HG03097 (cell line): ENCODE measurements around the gene KLRD1.
"Not testable (repeated sequence)": the region's sequence is repeated elsewhere in the genome, so short reads cannot be mapped to it uniquely, and the experiment has no call there.

Experiments used
- ATAC-seq: cut with Tn5 transposase; IDR thresholded peaks from one replicate; pipeline ENCODE4 v1.9.1; 2021; ENCODE audit not compliant: unreplicated experiment, low FRiP score

Gene KLRD1

DNA sequence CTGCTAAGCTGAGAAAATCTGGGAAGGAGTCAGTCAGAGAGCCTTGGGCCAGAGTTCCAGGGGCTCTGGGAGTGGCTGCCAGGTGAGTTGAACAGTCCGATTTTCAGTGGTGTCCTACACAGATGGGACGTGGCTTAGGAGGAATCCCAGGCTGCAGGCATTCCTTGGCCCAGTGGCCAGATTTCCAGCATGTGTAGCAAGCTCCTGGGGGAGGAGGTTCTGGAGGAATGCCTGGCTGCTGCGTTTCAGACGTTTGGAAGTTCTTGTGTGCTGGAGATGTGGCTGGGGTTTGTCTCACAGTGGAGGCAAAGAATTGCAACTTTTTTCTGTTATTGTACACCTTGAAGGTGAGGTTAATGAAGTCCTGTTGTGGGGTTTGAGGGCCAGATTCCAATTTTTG is 28.5 kb downstream of the KLRD1 start:
- ATAC-seq: not testable (repeated sequence)

DNA sequence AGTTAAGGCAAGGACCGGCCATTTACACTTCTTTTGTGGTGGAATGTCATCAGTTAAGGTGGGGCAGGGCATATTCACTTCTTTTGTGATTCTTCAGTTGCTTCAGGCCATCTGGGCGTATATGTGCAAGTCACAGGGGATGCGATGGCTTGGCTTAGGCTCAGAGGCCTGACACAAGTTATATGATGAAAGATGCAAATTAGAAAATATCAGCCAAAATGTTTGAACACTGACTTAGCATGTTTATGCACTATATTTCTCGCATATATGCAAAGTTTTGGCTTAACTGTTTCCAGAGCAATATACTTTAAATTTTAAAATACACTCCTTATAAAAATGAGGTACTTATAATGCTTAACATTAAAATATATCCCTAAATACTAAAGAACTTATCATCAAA is 30.8 kb downstream of the KLRD1 start:
- not testable (repeated sequence) for ATAC-seq

DNA sequence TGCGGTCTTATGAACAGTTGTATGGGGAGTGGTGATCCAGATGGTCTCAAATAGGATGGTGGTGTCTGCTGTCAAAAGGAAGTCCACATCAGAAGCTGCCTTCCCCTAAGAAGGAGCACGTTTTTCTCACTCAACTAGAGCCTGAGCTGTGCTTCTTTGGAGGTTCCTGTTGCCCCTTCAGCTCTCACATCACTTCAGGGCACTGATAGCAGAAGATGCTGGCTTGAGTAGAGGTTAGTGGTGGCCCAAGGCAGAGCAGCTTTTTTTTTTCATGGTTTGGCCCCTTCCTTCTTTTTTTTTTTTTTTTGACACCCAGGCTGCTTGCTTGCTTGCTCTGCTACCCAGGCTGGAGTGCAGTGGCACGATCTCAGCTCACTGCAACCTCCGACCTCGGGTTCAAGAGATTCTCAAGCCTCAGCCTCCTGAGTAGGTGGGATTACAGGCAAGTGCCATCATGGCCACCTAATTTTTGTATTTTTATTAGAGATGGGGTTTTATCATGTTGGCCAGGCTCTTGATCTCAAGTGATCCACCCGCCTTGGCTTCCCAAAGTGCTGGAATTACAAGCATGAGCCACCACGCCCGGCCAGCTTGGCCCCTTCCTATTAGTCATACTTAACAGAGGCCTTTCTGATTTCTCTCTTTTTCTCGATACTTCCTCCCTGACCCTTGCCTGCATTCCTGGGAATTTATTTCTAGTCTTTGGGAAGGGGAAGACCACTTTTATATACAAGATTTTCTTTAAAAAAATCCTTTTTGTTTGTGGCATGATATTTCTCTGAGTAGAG is 31.6 kb downstream of the KLRD1 start:
- no peak for ATAC-seq

DNA sequence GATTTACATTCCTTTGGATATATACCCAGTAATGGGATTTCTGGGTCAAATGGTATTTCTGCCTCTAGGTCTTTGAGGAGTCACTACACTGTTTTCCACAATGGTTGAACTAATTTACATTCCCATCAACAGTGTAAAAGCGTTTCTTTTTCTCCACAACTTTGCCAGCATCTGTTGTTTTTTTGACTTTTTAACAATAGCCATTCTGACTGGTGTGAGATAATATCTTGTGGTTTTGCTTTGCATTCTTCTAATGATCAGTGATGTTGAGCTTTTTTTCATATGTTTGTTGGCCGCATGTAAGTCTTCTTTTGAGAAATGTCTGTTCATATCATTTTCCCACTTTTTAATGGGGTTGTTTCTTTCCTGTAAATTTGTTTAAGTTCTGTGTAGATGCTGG is 33.3 kb downstream of the KLRD1 start:
- not testable (repeated sequence) for ATAC-seq

DNA sequence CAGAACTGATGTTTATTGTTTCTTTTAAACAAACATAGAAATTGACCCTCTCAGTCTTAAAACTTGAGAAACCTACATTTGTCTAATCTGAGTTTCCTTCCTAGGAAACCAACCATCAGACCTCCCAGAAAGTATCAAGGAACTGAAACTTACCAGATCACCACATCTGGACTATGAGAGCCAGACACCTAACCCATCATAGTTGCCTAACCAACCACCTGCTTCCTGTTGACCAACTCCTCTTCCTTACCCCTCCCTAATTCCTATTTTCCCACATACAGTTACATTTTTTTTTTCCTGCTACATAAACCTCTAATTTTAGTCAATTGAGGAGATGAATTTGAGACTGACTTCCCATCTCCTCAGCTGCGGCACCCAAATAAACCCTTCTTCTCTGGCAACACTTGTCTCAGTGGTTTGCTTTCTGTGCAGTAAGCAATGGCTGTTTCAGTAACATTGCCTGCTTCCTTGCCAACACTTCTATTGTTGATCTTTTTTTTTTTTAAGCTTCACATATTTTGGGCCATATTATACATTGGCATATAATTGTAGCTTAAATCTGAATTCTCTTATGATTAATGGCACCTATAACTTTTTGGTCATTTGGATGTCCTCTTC is 34.3 kb downstream of the KLRD1 start:
- no peak for ATAC-seq

DNA sequence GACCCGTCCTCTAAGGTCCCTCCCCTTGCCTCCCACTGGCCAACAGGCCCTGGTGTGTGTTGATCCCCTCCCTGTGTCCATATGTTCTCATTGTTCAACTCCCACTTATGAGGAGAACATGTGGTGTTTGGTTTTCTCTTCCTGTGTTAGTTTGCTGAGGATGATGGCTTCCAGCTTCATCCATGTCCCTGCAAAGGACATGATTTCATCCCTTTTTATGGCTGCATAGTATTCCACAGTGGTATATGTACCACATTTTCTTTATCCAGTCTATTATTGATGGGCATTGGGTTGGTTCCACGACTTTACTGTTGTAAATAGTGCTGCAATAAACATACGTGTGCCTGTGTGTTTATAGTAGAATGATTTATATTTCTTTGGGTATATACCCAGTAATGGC is 43.8 kb downstream of the KLRD1 start:
- not testable (repeated sequence) for ATAC-seq

DNA sequence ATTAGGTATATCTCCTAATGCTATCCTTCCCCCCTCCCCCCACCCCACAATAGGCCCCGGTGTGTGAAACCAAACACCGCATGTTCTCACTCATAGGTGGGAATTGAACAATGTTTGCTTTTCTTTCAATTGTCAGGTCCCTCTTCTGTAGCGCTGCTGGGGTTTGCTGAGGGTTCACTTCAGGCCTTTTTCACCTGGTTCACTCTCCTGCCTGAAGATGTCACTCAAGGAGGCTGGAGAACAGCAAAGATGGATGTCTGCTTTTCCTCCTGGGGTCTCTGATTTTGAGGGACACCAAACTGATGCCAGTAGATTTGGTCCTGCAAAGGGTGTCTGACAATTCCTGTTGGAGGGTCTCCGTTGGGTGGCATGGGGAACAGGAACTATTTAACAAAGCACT is 46.4 kb downstream of the KLRD1 start:
- no peak for ATAC-seq

DNA sequence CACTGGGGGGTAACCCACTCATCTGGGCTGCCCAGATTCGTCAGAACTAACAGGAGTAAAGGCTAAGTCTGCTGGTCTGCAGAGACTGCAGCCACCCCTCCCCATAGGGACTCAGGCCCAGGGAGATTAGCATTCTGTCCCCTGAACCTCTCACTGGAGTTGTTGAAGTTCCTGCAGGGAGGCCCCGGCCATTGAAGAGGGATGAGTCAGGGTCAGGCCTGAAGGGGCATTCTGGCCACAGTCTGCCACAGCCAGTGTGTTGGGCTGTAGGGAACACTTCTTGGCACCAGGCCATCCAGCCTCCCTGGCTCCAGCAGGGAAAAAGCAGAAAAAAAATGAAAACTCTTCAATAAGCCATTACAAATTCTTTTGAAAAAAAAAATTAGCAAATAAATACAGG is 46.8 kb downstream of the KLRD1 start:
- no peak for ATAC-seq

DNA sequence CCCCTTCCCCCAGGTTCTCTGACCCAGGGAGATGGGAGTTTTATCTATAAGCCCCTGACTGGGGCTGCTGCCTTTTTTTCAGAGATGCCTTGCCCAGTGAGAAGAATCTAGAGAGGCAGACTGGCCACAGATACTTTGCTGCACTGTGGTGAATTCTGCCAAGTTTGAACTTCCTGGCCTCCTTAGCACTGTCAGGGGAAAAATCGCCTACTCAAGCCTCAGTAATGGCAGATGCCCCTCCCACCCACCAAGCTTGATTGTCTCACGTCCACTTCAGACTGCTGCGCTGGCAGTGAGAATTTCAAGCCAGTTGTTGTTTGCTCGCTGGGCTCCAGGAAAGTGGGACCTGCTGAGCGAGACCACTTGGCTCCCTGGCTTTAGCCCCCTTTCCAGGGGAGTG is 50.5 kb downstream of the KLRD1 start:
- no peak for ATAC-seq

DNA sequence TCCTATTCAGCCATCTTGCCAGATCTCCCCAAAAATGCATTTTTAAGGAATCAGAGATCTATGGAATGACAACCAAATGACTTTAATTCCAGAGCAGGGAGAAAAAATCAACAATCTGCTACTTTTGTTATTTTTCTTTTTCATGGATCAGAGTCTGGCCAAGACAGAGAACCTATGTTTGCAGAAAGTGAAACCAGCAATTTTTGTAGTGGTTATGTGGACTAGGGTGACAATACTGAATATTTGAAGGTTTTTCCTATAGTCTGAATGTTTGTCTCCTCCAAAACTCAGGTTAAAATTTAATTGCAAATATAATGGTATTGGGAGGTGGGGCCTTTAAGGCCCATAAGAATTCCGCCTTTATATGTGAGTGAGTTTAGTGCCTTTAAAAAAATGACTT is 51.3 kb downstream of the KLRD1 start:
- no peak for ATAC-seq

DNA sequence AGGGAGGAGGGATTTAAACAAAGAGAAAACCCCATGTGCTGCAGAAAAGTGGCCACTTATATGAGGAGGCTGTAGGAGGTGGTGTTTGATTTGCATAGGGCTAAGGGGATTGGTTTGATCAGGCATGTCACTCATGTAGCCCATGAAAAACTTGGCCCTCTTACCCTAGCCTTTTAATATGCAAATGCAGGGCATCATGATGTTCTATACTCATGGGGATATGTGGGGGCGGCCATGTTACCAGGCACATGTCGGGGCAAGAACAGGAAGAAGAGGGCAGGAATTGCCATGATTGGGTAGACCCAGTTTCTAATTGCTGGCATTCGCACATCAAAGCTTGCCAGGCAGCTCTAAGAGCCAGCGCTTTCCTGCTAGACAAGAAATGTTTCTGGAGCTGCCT is 53.4 kb downstream of the KLRD1 start:
- ATAC-seq: no peak

DNA sequence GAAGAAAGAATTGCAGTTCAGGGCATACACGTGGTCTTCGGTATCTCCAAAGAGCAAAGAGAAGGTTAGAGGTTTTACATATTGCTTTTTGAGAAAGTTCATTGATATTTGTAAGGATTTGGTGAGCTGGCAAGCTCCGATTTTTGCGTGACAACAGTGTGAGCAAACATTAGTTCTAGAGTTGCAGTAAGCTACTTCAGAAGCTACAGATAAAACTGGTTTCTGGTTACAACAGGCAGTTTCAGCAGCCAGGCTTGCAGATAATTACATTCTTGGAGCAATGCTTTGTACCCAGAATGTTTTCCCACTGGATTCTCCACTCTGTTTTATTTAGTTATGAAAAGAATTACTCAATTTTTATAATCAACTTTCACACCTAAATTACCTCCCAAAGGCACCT is 54.0 kb downstream of the KLRD1 start:
- no peak for ATAC-seq

DNA sequence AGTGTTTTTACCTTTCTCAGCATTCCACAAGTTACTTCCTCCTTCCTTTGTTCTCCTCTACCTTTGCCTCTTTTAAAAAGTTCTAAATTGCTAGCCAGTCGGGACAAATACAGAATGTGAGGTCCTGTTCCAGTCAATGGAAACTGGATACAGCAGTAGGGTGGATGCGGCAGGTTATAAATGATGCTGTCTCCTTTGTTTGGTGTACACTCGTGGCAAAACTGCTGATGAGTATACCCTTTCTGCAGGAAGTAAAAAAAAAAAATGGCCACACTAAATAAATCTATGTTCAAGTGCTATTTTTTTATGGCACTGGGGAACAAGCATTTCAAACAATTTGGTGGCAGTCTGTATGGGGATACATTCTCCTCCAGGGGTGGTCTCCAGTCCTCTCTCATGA is 54.7 kb downstream of the KLRD1 start:
- ATAC-seq: no peak

DNA sequence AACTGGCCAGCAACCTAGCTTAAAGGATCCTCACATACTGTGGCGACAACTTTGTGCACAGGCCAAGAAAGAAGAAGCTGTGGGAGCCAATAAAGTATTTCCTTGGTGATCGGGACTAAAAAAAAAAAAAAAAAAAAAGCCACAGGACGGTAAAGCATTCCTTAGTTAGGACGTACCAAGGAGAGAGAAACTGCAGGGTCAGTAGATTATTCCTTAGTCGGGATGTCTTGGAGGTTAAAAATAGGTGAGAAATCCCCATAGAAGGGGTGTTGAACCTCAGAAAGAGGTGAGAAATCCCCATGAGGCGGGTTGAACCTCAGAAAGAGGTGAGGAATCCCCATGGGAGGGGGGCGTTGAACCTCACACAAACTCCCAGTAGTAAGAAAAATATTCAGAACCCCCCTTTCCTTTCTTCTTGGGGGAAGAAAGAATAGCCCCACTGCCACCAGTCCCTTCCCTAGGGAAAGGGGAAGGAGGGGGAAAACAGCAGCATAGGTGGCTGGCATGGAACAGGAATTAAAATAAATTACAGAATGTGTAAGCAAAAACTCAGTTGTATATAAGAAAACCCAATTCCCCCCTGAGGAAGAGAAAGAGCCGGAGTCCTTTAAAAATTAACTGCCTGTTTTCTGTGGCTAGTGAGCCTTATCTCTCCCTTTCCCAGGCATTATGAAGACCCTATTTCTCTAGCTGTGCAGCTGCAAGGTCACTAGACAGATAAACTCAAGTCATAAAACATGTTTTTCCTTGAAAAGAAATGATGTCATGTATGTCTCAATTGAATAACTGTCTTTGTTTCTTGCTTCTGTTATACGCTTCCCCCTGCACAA is 55.4 kb downstream of the KLRD1 start:
- ATAC-seq: no peak

DNA sequence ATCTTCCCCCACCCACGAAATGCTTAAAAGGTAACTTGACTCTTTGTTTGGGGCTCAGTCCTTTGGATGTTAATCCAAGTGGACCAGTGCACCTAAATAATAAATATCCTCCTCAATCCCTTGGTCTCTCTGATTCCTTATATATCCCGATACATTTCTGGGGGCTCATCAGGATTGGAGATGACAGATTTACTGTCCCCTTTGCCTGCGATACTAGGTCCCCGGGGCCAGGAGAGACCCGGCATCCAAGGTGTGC is 55.9 kb downstream of the KLRD1 start:
- no peak for ATAC-seq

DNA sequence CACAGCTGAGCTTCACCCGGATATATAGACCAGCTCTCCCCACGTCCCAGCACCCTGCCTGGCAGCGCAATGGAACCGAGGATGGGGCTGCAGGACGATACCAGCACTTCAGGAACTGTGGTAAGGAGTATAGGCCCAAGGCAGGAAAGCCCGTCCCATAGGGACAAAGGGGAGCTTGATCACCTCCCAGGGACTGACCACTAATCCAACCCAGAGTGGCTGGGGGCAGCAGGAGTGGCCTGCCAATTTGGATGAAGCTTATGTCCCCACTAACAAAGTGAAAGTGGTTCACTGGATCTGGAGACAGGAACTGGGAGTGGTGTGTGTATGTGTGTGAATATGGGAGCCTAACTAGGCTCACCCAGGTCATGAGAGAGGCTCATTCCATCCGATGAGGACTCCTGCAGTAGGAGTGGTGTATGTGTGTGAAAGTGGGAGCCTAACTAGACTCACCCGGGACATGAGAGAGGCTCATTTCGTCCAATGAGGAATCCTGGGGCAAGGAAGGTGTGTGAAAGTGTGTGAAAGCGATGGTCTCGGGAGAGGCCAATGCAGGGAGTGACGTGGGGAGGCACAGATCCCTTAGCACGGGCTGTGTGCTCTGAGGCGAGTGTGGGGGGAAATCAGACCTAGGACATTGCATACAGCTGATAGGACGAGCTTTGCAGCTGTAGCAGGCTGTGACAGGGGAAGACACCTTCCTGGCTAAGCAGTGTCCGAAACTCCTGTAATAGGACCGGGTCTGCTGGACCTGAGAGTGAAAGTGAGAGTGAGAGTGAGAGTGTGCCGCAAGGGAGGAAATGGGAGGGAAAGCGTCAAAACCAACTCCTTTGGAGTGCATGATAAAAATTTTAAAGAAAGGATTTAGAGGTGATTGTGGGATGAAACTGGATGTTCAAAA is 56.5 kb downstream of the KLRD1 start:
- peak; percentile 74 for ATAC-seq

DNA sequence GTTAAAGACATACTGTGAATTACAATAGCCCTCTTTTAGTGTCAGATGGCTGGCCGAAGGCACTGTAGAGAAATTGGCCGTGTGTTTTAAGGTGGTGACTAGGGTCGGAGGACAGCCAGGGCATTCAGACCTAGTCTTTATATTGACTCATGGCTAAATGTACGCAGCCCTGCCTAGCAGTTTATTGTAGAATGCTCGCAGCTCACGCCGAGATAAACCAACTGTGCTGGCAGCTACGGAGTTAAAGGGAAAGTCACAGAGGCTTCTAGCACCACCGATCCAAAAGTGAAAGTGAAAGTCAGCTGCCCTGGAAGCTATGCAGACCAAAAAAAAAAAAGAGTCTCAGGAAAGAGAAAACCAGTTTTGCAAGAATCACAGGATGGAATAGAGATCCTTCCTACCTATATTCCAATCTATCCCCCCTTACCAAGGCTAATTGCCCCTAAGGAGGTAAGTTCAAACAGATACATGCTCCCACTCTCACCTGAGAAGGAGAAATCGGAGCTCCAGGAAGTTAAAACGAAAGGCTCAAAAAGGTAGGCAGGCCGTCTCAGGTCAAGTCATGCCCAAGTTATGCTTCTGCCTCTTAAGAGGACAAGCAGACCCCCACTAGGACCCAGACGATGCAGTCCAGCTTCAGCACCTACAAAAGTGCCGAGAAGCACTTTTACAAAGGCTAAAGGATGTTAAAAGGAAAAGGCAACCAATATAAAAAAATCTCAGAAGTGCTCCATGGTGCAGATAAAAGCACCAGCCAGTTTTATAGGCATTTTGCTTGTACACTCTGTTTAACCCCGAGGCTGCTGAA is 57.3 kb downstream of the KLRD1 start:
- peak; percentile 44 for ATAC-seq

DNA sequence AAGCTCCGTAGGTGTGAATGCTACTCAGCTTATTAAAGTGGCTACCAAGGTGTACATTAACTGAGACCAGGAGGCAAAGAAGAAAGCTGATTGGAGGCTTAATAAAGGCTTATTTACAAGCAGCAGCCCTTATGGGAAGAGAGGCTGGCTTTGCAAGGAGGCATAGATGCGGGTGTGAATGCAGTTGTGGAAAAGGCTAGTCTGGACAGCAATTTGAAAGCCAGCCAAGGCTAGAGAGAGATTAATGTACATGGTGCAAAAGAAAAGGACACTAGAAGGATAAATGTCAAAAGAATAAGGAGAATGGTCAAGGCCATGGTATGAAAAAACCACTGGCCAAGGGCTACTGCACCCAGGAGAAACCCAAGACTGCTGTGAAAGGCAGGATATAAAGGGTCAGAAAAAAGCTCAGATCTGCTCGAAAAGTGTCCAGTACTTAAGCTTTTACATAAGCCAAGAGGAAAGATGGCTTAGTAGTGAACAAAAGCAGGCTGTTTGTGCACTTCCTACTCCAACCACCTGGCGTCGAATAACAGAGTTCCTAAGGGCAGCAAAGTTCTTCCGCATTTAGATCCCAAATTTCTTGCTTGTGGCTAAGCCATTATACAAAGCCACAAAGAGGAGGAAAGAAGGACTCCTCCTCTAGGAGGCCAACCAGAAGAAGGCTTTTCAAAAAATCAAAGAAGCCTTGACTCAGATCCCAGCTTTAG is 58.2 kb downstream of the KLRD1 start:
- no peak for ATAC-seq

DNA sequence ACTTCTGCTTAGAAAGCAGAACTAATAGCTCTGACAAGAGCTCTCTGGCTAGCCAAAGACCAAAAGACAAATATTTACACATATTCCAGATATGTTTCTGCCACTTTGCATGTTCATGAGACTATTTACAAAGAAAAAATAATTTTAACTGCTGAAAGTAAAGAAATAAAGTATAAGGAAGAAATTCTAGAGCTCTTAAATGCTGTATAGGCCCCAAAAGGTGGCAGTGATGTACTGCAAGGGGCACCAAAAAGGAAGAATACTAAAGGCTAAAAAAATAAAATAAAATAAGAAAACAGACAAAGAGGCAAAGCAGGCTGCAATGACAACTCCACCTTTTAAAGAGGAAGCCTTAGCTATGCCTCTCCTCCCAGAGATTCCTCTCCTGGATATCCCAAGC is 59.2 kb downstream of the KLRD1 start:
- ATAC-seq: no peak
